Measurements from ENCODE around the gene NLRC5. TPM values are rescaled to one million over a fixed set of nuclear protein-coding genes. Genes with fewer than 3 reads are reported as not detected.

The NLRC5 gene
- total RNA-seq, 2 donors from 2014 or later = 182 to 219 TPM

GRCh38 chr16:57133031-57133430 lies 143.7 kb downstream of the NLRC5 start:
- Mint-ChIP-seq H3K27me3 (no peaks in the 10 kb centered on the region), H3K36me3 (ENCODE audit: low read depth) (no peaks in the 10 kb centered on the region), H3K4me3 (no peak overlapping the region), H3K9me3 (no peaks in the 10 kb centered on the region), H3K27ac (peak overlapping the region; percentile 96), H3K4me1 (peaks cover 23% of the 10 kb centered on the region)
- ATAC-seq (replicated peaks) = no peak

Other genes with a start within 250 kb of the NLRC5 start
- gene SLC12A3, start 124.3 kb upstream of the NLRC5 start, total RNA-seq = not detected
- gene HERPUD1, start 57.4 kb upstream of the NLRC5 start, total RNA-seq = 100 to 1,000 TPM; 162 to 186 TPM
- not detected for gene CETP, start 27.6 kb upstream of the NLRC5 start, total RNA-seq
- gene CPNE2, start 103.0 kb downstream of the NLRC5 start, total RNA-seq = 1 to 10 TPM; 3.8 to 4.4 TPM
- gene PSME3IP1, start 196.5 kb downstream of the NLRC5 start, total RNA-seq = 100 to 1,000 TPM in 1 of 2 donors, 10 to 100 TPM in 1; 79.0 to 103 TPM
- gene RSPRY1, start 196.8 kb downstream of the NLRC5 start, total RNA-seq = 10 to 100 TPM; 34.1 to 37.4 TPM

All from activated T-helper 17 cell treated with anti-CD3 and anti-CD28 coated beads, Interleukin-2, amount 50 U/mL, for 72 hours (primary cell).